ENCODE measurements around the gene HAGH.

DNA sequence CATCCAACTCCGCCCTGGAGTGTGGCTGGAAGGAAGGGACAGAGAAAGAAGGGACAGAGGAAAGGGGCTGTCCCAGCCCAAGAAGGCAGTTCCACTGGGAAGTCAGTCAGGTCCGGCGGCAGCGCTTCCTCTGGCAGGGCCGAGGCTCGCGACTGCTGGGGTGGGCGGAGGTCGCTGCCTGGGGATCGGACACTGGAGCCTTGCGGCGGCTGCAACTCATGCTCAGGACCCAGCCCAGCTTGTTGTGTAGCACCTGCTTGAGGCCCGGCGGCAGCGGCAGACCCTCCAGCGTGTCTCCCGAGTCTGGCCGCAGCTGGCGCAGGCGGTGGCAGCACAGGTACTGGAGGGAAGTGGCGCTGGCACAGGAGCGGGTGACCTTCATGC lies 49.6 kb downstream of the HAGH start:
- TF ChIP-seq, protein P1, sequence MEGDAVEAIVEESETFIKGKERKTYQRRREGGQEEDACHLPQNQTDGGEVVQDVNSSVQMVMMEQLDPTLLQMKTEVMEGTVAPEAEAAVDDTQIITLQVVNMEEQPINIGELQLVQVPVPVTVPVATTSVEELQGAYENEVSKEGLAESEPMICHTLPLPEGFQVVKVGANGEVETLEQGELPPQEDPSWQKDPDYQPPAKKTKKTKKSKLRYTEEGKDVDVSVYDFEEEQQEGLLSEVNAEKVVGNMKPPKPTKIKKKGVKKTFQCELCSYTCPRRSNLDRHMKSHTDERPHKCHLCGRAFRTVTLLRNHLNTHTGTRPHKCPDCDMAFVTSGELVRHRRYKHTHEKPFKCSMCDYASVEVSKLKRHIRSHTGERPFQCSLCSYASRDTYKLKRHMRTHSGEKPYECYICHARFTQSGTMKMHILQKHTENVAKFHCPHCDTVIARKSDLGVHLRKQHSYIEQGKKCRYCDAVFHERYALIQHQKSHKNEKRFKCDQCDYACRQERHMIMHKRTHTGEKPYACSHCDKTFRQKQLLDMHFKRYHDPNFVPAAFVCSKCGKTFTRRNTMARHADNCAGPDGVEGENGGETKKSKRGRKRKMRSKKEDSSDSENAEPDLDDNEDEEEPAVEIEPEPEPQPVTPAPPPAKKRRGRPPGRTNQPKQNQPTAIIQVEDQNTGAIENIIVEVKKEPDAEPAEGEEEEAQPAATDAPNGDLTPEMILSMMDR (IDR thresholded peaks at IDR 0.05), result no peak
- no peak for TF ChIP-seq POLR2A (IDR thresholded peaks at IDR 0.05)

All from right lobe of liver (tissue), 4 donors.